ENCODE measurements around the gene COL6A3. TPM values are rescaled to one million over a fixed set of nuclear protein-coding genes. Genes with fewer than 3 reads are reported as not detected.

Gene COL6A3
- total and polyA plus RNA-seq, 9 of the 15 experiments (the other 6 are each of a cell fraction or from before 2014, with no cell fraction given), result 0.07 to 4.1 (median 1.5) TPM

- intact Hi-C loops (cut with micrococcal nuclease) (no loop called here), in situ Hi-C loops (cut with MboI) (no loop called here)
- Histone ChIP-seq H2AFZ (ENCODE audit: low read depth, low read length) (no peak overlapping the region), H3K9me3 (replicated peaks; ENCODE audit: control insufficient read depth, insufficient read depth, low read depth, low read length) (no peaks in the 10 kb centered on the region), H3K36me3 (ENCODE audit: control insufficient read depth, insufficient read depth, low read length) (no peaks in the 10 kb centered on the region), H3K4me3 (no peak overlapping the region), H3K9ac (ENCODE audit: insufficient read depth in 1 of 2, low read depth in 2 of 2, low read length in 2 of 2) (no peak overlapping the region), H4K20me1 (replicated peaks; ENCODE audit: control insufficient read depth, insufficient read depth, low read length) (no peaks in the 10 kb centered on the region), H3K4me1 (replicated peaks in 1 of 2; ENCODE audit: control insufficient read depth in 2 of 2, insufficient read depth in 2 of 2, low read length in 2 of 2) (peaks cover 0 to 3% of the 10 kb centered on the region in 2 experiments; a peak in 2 of 5 replicates), H3K79me2 (ENCODE audit: control insufficient read depth, insufficient read depth, low read length) (no peaks in the 10 kb centered on the region), H3K4me2 (ENCODE audit: insufficient read depth, low read length) (no peak overlapping the region), H3K9me1 (ENCODE audit: control insufficient read depth, insufficient read depth, low read length) (no peaks in the 10 kb centered on the region), H3K27ac (ENCODE audit: extremely low read depth, low read depth, low read length) (no peak overlapping the region), H3K27me3 (ENCODE audit: control insufficient read depth in 2 of 2, insufficient read depth in 2 of 2, low read length in 2 of 2) (peaks cover 0 to 26% of the 10 kb centered on the region in 2 experiments; a peak in 2 of 5 replicates)
- no peak for FAIRE-seq
- no TSS peak for BruUV-seq (replicated peaks)
- 8% methylated on average over 8 of the region's 13 CpGs for WGBS (ENCODE audit: insufficient coverage, low coverage, missing lambda C conversion rate)
- no peak for ATAC-seq
- ChIA-PET POLR2A (interaction anchor here (1.6 kb wide), 1 partner anchor 13 kb away, joined by 3 read pairs; no protein-coding TSS in a partner anchor), CTCF (ENCODE audit: low intra/inter-chr PET ratio) (interaction anchor here (0.6 kb wide), 1 partner anchor 137 kb away, joined by 3 read pairs; no protein-coding TSS in a partner anchor)
- TF ChIP-seq PRPF4 (IDR thresholded peaks at IDR 0.05; ENCODE audit: insufficient read depth, low read depth, low read length, poor library complexity, severe bottlenecking), result no peak
- no peak for TF ChIP-seq CC2D1A (IDR thresholded peaks at IDR 0.05)
- TF ChIP-seq MTA1 (IDR thresholded peaks at IDR 0.05; ENCODE audit: borderline replicate concordance), result no peak
- DNase-seq (ENCODE audit: extremely low read depth in 1 of 4, low spot score in 3 of 4), result no peak
Measured at GRCh38 chr2:237433920-237434676, 20.1 kb upstream of the COL6A3 start.

GRCh38 chr2:237432484-237433092, 18.6 kb upstream of the COL6A3 start:
- peaks cover 0 to 33% of the 10 kb centered on the region in 2 experiments; a peak in 2 of 5 replicates for H3K27me3 ChIP-seq (ENCODE audit: control insufficient read depth in 2 of 2, insufficient read depth in 2 of 2, low read length in 2 of 2)
- H3K27ac ChIP-seq (ENCODE audit: extremely low read depth, low read depth, low read length), result no peak overlapping the region
- FAIRE-seq (no peak), ATAC-seq (no peak), DNase-seq (ENCODE audit: extremely low read depth in 1 of 4, low spot score in 3 of 4) (no peak)
- BruUV-seq (replicated peaks), result no TSS peak
- ChIA-PET CTCF (ENCODE audit: low intra/inter-chr PET ratio) (no interaction called here), POLR2A (no interaction called here)
- 6% methylated on average over 14 of the region's 17 CpGs for WGBS (ENCODE audit: insufficient coverage, low coverage, missing lambda C conversion rate)
- H2AFZ ChIP-seq (ENCODE audit: low read depth, low read length), result no peak overlapping the region
- H4K20me1 ChIP-seq (replicated peaks; ENCODE audit: control insufficient read depth, insufficient read depth, low read length), result no peaks in the 10 kb centered on the region
- no peak overlapping the region for H3K4me2 ChIP-seq (ENCODE audit: insufficient read depth, low read length)
- no peak overlapping the region for H3K9ac ChIP-seq (ENCODE audit: insufficient read depth in 1 of 2, low read depth in 2 of 2, low read length in 2 of 2)
- in situ Hi-C loops (cut with MboI), result no loop called here
- intact Hi-C loops (cut with micrococcal nuclease), result no loop called here
- H3K9me1 ChIP-seq (ENCODE audit: control insufficient read depth, insufficient read depth, low read length), result no peaks in the 10 kb centered on the region
- H3K4me1 ChIP-seq (replicated peaks in 1 of 2; ENCODE audit: control insufficient read depth in 2 of 2, insufficient read depth in 2 of 2, low read length in 2 of 2), result peaks cover 0 to 3% of the 10 kb centered on the region in 2 experiments; a peak in 2 of 5 replicates
- no peak overlapping the region for H3K4me3 ChIP-seq
- no peaks in the 10 kb centered on the region for H3K36me3 ChIP-seq (ENCODE audit: control insufficient read depth, insufficient read depth, low read length)
- H3K9me3 ChIP-seq (replicated peaks; ENCODE audit: control insufficient read depth, insufficient read depth, low read depth, low read length), result no peaks in the 10 kb centered on the region
- H3K79me2 ChIP-seq (ENCODE audit: control insufficient read depth, insufficient read depth, low read length), result no peaks in the 10 kb centered on the region
- TF ChIP-seq SRF (CRISPR knock-in tag; IDR thresholded peaks at IDR 0.05) (no peak), ZNF324 (CRISPR knock-in tag; IDR thresholded peaks at IDR 0.05) (no peak), RBM39 (optimal IDR thresholded peaks at IDR 0.05; ENCODE audit: low read depth, low read length) (no peak), MCM2 (IDR thresholded peaks at IDR 0.05; ENCODE audit: low read depth) (no peak), ZNF507 (tag; conservative IDR thresholded peaks at IDR 0.05) (no peak), UBTF (IDR thresholded peaks at IDR 0.05; ENCODE audit: borderline replicate concordance in 1 of 2, low read depth in 2 of 2, low read length in 2 of 2) (no peak), CBFA2T3 (IDR thresholded peaks at IDR 0.05) (no peak)

All from K562 (cell line).